ENCODE measurements around the gene NACA2.
"Not testable (repeated sequence)": the region's sequence is repeated elsewhere in the genome, so short reads cannot be mapped to it uniquely, and the experiment has no call there.

DNA sequence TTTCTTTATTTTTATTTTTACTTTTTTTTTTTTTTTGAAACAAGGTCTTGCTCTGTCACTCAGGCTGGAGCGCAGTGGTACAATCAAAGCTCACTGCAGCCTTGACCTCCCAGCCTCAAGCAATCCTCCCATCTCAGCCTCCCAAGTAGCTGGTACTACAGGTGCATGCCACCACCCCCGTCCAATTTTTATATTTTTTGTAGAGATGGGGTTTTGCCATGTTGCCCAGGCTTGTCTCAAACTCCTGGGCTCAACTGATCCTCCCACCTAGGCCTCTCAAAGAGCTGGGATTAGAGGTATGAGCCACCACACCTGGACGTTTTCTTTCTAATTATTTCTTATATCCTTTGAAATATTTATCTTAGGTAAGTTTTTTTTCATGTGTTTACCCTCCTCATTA, 4.4 kb downstream of the NACA2 start:
- TF ChIP-seq, protein P1, sequence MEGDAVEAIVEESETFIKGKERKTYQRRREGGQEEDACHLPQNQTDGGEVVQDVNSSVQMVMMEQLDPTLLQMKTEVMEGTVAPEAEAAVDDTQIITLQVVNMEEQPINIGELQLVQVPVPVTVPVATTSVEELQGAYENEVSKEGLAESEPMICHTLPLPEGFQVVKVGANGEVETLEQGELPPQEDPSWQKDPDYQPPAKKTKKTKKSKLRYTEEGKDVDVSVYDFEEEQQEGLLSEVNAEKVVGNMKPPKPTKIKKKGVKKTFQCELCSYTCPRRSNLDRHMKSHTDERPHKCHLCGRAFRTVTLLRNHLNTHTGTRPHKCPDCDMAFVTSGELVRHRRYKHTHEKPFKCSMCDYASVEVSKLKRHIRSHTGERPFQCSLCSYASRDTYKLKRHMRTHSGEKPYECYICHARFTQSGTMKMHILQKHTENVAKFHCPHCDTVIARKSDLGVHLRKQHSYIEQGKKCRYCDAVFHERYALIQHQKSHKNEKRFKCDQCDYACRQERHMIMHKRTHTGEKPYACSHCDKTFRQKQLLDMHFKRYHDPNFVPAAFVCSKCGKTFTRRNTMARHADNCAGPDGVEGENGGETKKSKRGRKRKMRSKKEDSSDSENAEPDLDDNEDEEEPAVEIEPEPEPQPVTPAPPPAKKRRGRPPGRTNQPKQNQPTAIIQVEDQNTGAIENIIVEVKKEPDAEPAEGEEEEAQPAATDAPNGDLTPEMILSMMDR (IDR thresholded peaks at IDR 0.05): not testable (repeated sequence)
- TF ChIP-seq EZH2 (IDR thresholded peaks at IDR 0.05; ENCODE audit: borderline replicate concordance, insufficient read depth, low read depth, low read length, poor library complexity, severe bottlenecking): not testable (repeated sequence)

Measured in B cell (primary cell).